Activated B cell treated with CpG ODN at 0.5 μM for 24 hours (primary cell): ENCODE data around the gene ZNF18. TPM values are rescaled to one million over a fixed set of nuclear protein-coding genes. Genes with fewer than 3 reads are reported as not detected.

Experiments
- ATAC-seq: fragments of 200-7000 bp; cut with Tn5 transposase; one replicate; pipeline ENCODE4 v1.10.0; 2021; ENCODE audit warnings: low read depth, mild to moderate bottlenecking, moderate library complexity
- CTCF ChIA-PET: fragments of 350-600 bp; sonication (Branson Sonifier 250); formaldehyde crosslinking; loops from one replicate; lab custom pipeline; 2021; ENCODE audit warnings: antibody characterized with exemption; lab: Charles Lee
- POLR2A ChIA-PET: fragments of 350-600 bp; sonication (Branson Sonifier 250); formaldehyde crosslinking; loops from one replicate; lab custom pipeline; 2021; ENCODE audit warnings: antibody characterized with exemption; lab: Charles Lee
- DNase-seq: peaks from one replicate; pipeline ENCODE4 v3.0.0; 2022
- H3K27ac Mint-ChIP-seq: one replicate; pipeline ENCODE4 v1.8.0; 2020; ENCODE audit warnings: mixed read lengths
- H3K27me3 Mint-ChIP-seq: one replicate; pipeline ENCODE4 v1.8.0; 2021; ENCODE audit warnings: mixed read lengths
- H3K36me3 Mint-ChIP-seq: one replicate; pipeline ENCODE4 v1.8.0; 2021; ENCODE audit warnings: low read depth, mixed read lengths
- H3K4me1 Mint-ChIP-seq: one replicate; pipeline ENCODE4 v1.8.0; 2021; ENCODE audit warnings: mixed read lengths
- H3K4me3 Mint-ChIP-seq: one replicate; pipeline ENCODE4 v1.8.0; 2020; ENCODE audit warnings: mild to moderate bottlenecking, mixed read lengths
- H3K9me3 Mint-ChIP-seq: one replicate; pipeline ENCODE4 v1.8.0; 2020; ENCODE audit warnings: mixed read lengths
- CTCF ChIP-seq: fragments of 200-600 bp; IDR thresholded peaks from one replicate; pipeline ENCODE4 v1.8.0; 2022; ENCODE audit warnings: antibody characterized with exemption, mild to moderate bottlenecking
- intact Hi-C: fragments of 100-400 bp; cut with micrococcal nuclease; formaldehyde crosslinking; loops from one replicate; pipeline ENCODE4 v1.15.1; 2024
- total RNA-seq: library from RNA; stranded (reverse); gene quantifications from 2 replicates; pipeline ENCODE4 v1.2.3, GENCODE V29; 2022

The ZNF18 gene
- total RNA-seq, 1 donor from 2014 or later = 11.8 TPM

GRCh38 chr17:11928436-11928835 lies 68.8 kb downstream of the ZNF18 start:
- H3K27me3 Mint-ChIP-seq = peaks cover 4% of the 10 kb centered on the region
- no peak overlapping the region for H3K27ac Mint-ChIP-seq
- DNase-seq (no peak), ATAC-seq (no peak)
- intact Hi-C loops = no loop called here
- no peak for TF ChIP-seq CTCF
- no peaks in the 10 kb centered on the region for H3K9me3 Mint-ChIP-seq
- ChIA-PET POLR2A (no interaction called here), CTCF (no interaction called here)
- no peaks in the 10 kb centered on the region for H3K36me3 Mint-ChIP-seq
- H3K4me3 Mint-ChIP-seq = no peak overlapping the region
- no peaks in the 10 kb centered on the region for H3K4me1 Mint-ChIP-seq

Other genes with a start within 250 kb of the ZNF18 start
- 32.5 and 32.9 TPM in 2 replicates for gene MAP2K4, start 23.4 kb upstream of the ZNF18 start, total RNA-seq